Astrocyte (in vitro differentiated cells and primary cell): ENCODE results near the gene ARID5A.

Source experiments
- CTCF ChIP-seq: IDR thresholded peaks from 2 replicates; pipeline ENCODE4 v1.5.1; 2011; ENCODE audit warnings: low read depth, mild to moderate bottlenecking, inconsistent platforms, low read length, moderate library complexity; ENCODE audit not compliant: insufficient read depth
- EZH2 ChIP-seq: IDR thresholded peaks from 2 replicates; pipeline ENCODE4 v1.6.1; 2012; ENCODE audit warnings: mild to moderate bottlenecking, low read length, inconsistent platforms; ENCODE audit not compliant: insufficient read depth

DNA sequence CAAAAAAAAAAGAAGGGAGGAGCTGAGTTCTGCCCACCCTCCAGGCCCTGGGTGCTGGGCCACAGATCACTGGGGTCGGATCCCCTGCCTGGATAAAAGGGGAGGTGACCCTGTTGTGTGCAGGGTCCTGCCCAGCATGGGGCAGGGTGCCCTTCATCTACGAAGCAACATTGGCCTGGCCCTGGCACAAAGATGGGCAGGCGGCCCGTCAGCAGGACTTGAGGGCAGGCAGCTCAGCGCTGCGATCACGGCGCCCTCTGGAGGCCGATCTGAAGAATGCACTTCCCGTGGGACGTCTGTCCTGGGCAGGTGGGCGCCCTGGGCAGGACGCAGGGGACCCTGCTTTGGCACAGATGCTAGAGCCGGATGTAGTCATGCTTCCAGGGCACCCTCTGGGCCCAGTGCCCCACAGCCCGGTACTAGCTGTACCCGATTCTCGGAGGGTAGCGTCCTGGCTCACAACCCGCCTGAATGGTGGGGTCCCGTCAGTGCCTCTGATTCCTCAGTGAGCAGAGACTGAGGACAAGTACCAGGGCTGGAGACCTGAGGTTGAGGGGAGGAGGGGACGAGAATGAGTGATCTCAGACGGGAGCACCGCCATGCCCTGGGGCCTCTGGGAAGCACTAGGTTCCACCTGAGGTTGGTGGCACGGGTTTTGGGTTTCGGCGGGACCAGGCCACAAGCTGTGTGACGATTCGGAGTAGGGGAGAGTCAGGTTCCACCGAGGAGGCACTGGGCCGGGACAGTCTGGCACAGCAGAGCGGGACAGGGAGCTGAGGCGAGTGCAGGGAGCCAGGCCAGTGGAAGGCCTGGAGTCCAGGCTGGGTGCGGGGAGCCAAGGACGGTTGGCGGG lies 18.0 kb downstream of the ARID5A start:
- TF ChIP-seq EZH2 (no peak), CTCF (peak; percentile 63)
